IMR-90 (cell line): ENCODE data around the gene RBPJL. TPM values are rescaled to one million over a fixed set of nuclear protein-coding genes. Genes with fewer than 3 reads are reported as not detected.

Source experiments
- ATAC-seq: fragments of 200-7000 bp; cut with Tn5 transposase; 2 replicates; pipeline ENCODE4 v1.9.1; 2020; ENCODE audit warnings: low read depth, mild to moderate bottlenecking, moderate library complexity
- BruUV-seq: library from RNA; stranded (reverse); fragments of 400-500 nt; replicated peaks from 2 replicates; lab custom pipeline; 2021; lab: Mats Ljungman, UMichigan
- CTCF ChIA-PET: fragments of 300-600 bp; formaldehyde crosslinking; extraction: SDS; loops from one replicate; lab custom pipeline; 2021; ENCODE audit warnings: antibody characterized with exemption; lab: Yijun Ruan, JAX
- POLR2A ChIA-PET: fragments of 300-600 bp; sonication (Branson Sonifier 250); formaldehyde crosslinking; loops from one replicate; lab custom pipeline; 2022; ENCODE audit warnings: antibody characterized with exemption; ENCODE audit not compliant: unreplicated experiment; lab: Charles Lee
- DNase-seq: peaks from one replicate; pipeline ENCODE4 v3.0.0; 2013
- H2AFZ ChIP-seq: replicated peaks from 2 replicates; pipeline ENCODE3; 2013; ENCODE audit warnings: low read length, mild to moderate bottlenecking; ENCODE audit not compliant: poor library complexity
- H2AK5ac ChIP-seq: 2 replicates; pipeline ENCODE4 v1.6.1; 2013; ENCODE audit warnings: low read depth, low read length, inconsistent platforms
- H2AK9ac ChIP-seq: replicated peaks from 2 replicates; pipeline ENCODE3; 2013; ENCODE audit warnings: mild to moderate bottlenecking, low read depth, low read length, moderate library complexity; ENCODE audit not compliant: poor library complexity
- H2BK120ac ChIP-seq: 2 replicates; pipeline ENCODE4 v1.6.1; 2013; ENCODE audit warnings: low read depth, low read length, inconsistent platforms
- H2BK15ac ChIP-seq: 3 replicates; pipeline ENCODE4 v1.6.1; 2013; ENCODE audit warnings: low read depth, low read length, inconsistent platforms
- H2BK20ac ChIP-seq: 2 replicates; pipeline ENCODE4 v1.6.1; 2013; ENCODE audit warnings: low read depth, mild to moderate bottlenecking, inconsistent platforms, low read length, moderate library complexity
- H2BK5ac ChIP-seq: 2 replicates; pipeline ENCODE4 v1.6.1; 2013; ENCODE audit warnings: mild to moderate bottlenecking, low read depth, low read length, inconsistent platforms; ENCODE audit not compliant: poor library complexity, severe bottlenecking
- H3K14ac ChIP-seq: replicated peaks from 2 replicates; pipeline ENCODE4 v1.6.1; 2013; ENCODE audit warnings: low read depth, low read length, inconsistent platforms
- H3K18ac ChIP-seq: 2 replicates; pipeline ENCODE4 v1.6.1; 2013; ENCODE audit warnings: low read depth, low read length, control low read depth
- H3K23ac ChIP-seq: 2 replicates; pipeline ENCODE4 v1.6.1; 2013; ENCODE audit warnings: low read depth, low read length, inconsistent platforms
- H3K27ac ChIP-seq: 2 replicates; pipeline ENCODE4 v1.5.1; 2013; ENCODE audit warnings: mild to moderate bottlenecking, control low read depth, low read length; ENCODE audit not compliant: insufficient read depth
- H3K27me3 ChIP-seq: 2 replicates; pipeline ENCODE4 v1.6.1; 2013; ENCODE audit warnings: low read length; ENCODE audit not compliant: control insufficient read depth, insufficient read depth
- H3K36me3 ChIP-seq: 2 replicates; pipeline ENCODE4 v1.6.1; 2013; ENCODE audit warnings: low read length, mixed read lengths; ENCODE audit not compliant: control insufficient read depth, insufficient read depth
- H3K4ac ChIP-seq: 2 replicates; pipeline ENCODE4 v1.6.1; 2013; ENCODE audit warnings: low read depth, low read length, inconsistent platforms
- H3K4me1 ChIP-seq: 2 replicates; pipeline ENCODE4 v1.6.1; 2013; ENCODE audit warnings: low read length, mixed read lengths; ENCODE audit not compliant: control insufficient read depth, insufficient read depth
- H3K4me2 ChIP-seq: 2 replicates; pipeline ENCODE4 v1.6.1; 2013; ENCODE audit warnings: low read depth, mild to moderate bottlenecking, control low read depth, low read length, moderate library complexity
- H3K4me3 ChIP-seq: 2 replicates; pipeline ENCODE4 v1.5.1; 2013; ENCODE audit warnings: low read depth, mild to moderate bottlenecking, control low read depth, low read length, moderate library complexity; ENCODE audit not compliant: insufficient read depth
- H3K56ac ChIP-seq: 2 replicates; pipeline ENCODE4 v1.6.1; 2013; ENCODE audit warnings: low read length, inconsistent platforms; ENCODE audit not compliant: insufficient read depth; ENCODE audit errors: extremely low read depth
- H3K79me1 ChIP-seq, 2 experiments: 2 replicates each; pipeline ENCODE4 v1.6.1; 2013; ENCODE audit warnings: low read length in 2 of 2, inconsistent platforms in 1 of 2, low read depth in 1 of 2
- H3K9ac ChIP-seq: 2 replicates; pipeline ENCODE4 v1.6.1; 2013; ENCODE audit warnings: low read depth, low read length, control low read depth
- H3K9me1 ChIP-seq: 2 replicates; pipeline ENCODE4 v1.6.1; 2013; ENCODE audit warnings: low read length, inconsistent platforms; ENCODE audit not compliant: insufficient read depth
- H3K9me3 ChIP-seq: 2 replicates; pipeline ENCODE4 v1.6.1; 2013; ENCODE audit warnings: low read length; ENCODE audit not compliant: control insufficient read depth, insufficient read depth
- H4K20me1 ChIP-seq: 2 replicates; pipeline ENCODE4 v1.6.1; 2013; ENCODE audit warnings: low read length, inconsistent platforms; ENCODE audit not compliant: insufficient read depth
- H4K5ac ChIP-seq: 2 replicates; pipeline ENCODE4 v1.6.1; 2013; ENCODE audit warnings: mild to moderate bottlenecking, low read depth, low read length, control low read depth
- H4K8ac ChIP-seq, 2 experiments: 2 replicates each; pipeline ENCODE4 v1.6.1; 2013; ENCODE audit warnings: low read depth in 2 of 2, low read length in 2 of 2, control low read depth in 1 of 2, inconsistent platforms in 1 of 2
- H4K91ac ChIP-seq: 2 replicates; pipeline ENCODE4 v1.6.1; 2013; ENCODE audit warnings: low read depth, low read length, inconsistent platforms; ENCODE audit not compliant: insufficient read depth
- BHLHE40 ChIP-seq: fragments of 150-350 bp; IDR thresholded peaks from 2 replicates; pipeline ENCODE4 v1.6.1; 2016; ENCODE audit warnings: mild to moderate bottlenecking, low read depth, low read length
- CEBPB ChIP-seq: IDR thresholded peaks from 2 replicates; pipeline ENCODE4 v1.6.1; 2012; ENCODE audit warnings: low read depth, low read length, improper control_type of control experiment
- CHD1 ChIP-seq: IDR thresholded peaks from 2 replicates; pipeline ENCODE4 v1.6.1; 2012; ENCODE audit warnings: low read depth, low read length, improper control_type of control experiment
- ELK1 ChIP-seq: fragments of 150-350 bp; IDR thresholded peaks from 2 replicates; pipeline ENCODE4 v1.6.1; 2016; ENCODE audit warnings: low read depth, mild to moderate bottlenecking, low read length, moderate library complexity, borderline replicate concordance
- FOS ChIP-seq: fragments of 150-350 bp; IDR thresholded peaks from 2 replicates; pipeline ENCODE4 v1.6.1; 2016; ENCODE audit warnings: low read depth, low read length
- MAFK ChIP-seq: IDR thresholded peaks from 2 replicates; pipeline ENCODE4 v1.6.1; 2012; ENCODE audit warnings: low read depth, low read length, improper control_type of control experiment
- MAZ ChIP-seq: IDR thresholded peaks from 2 replicates; pipeline ENCODE4 v1.6.1; 2012; ENCODE audit warnings: low read depth, mild to moderate bottlenecking, low read length, improper control_type of control experiment, moderate library complexity, borderline replicate concordance
- MXI1 ChIP-seq: IDR thresholded peaks from 2 replicates; pipeline ENCODE4 v1.6.1; 2012; ENCODE audit warnings: low read depth, mild to moderate bottlenecking, low read length, moderate library complexity, borderline replicate concordance
- POLR2A ChIP-seq: IDR thresholded peaks from 2 replicates; pipeline ENCODE4 v1.6.1; 2012; ENCODE audit warnings: mild to moderate bottlenecking, low read depth, low read length
- RAD21 ChIP-seq: IDR thresholded peaks from 2 replicates; pipeline ENCODE4 v1.6.1; 2012; ENCODE audit warnings: low read length, improper control_type of control experiment
- RCOR1 ChIP-seq: IDR thresholded peaks from 2 replicates; pipeline ENCODE4 v1.6.1; 2012; ENCODE audit warnings: mild to moderate bottlenecking, low read length, improper control_type of control experiment; ENCODE audit not compliant: insufficient replicate concordance
- RFX5 ChIP-seq: IDR thresholded peaks from 2 replicates; pipeline ENCODE4 v1.8.0; 2012; ENCODE audit warnings: low read depth, mild to moderate bottlenecking, low read length, moderate library complexity
- SMC3 ChIP-seq: fragments of 150-350 bp; IDR thresholded peaks from 2 replicates; pipeline ENCODE4 v1.6.1; 2016; ENCODE audit warnings: low read depth, mild to moderate bottlenecking, antibody characterized with exemption, low read length, moderate library complexity
- WGBS, 2 experiments: methylation state at CpG; one replicate each; pipeline versions ENCODE4 v1.1.5 to v1.1.7; 2013; ENCODE audit warnings: missing lambda C conversion rate in 2 of 2; ENCODE audit not compliant: insufficient read length in 1 of 2; ENCODE audit errors: extremely low coverage in 2 of 2; 5-methylcytosine and 5-hydroxymethylcytosine counted together
- dilution Hi-C: fragments of 300-500 bp; cut with HindIII; formaldehyde crosslinking; loops from one replicate; pipeline ENCODE4 v1.14.3; 2018; ENCODE audit warnings: low sequenced_read_pairs; ENCODE audit not compliant: unreplicated experiment
- in situ Hi-C: fragments of 300-500 bp; cut with MboI; formaldehyde crosslinking; loops from 3 replicates; pipeline ENCODE4 v1.14.3; 2019; ENCODE audit warnings: low sequenced_read_pairs, inconsistent platforms, mixed read lengths
- intact Hi-C: fragments of 100-400 bp; cut with micrococcal nuclease; formaldehyde crosslinking; loops from 2 replicates; pipeline ENCODE4 v1.10.0; 2022
- polyA plus RNA-seq, 3 experiments: library from polyadenylated mRNA; depleted of rRNA; stranded (reverse); fragments of >200 nt; gene quantifications; 2 replicates each; pipeline ENCODE4 v1.2.3, GENCODE V29; 2012; ENCODE audit warnings: low replicate concordance in 1 of 3
- total RNA-seq: library from RNA; depleted of rRNA; stranded (reverse); fragments of >200 nt; gene quantifications from 2 replicates; pipeline ENCODE4 v1.2.3, GENCODE V29; 2012
- TF ChIP-seq, protein P1 (sequence below): conservative IDR thresholded peaks from 2 replicates; pipeline ENCODE4 v1.5.1; 2012; ENCODE audit warnings: mild to moderate bottlenecking, low read depth, low read length, improper control_type of control experiment
- TF ChIP-seq, protein P2 (sequence below): fragments of 150-350 bp; IDR thresholded peaks from 2 replicates; pipeline ENCODE4 v1.6.1; 2017; ENCODE audit warnings: mild to moderate bottlenecking, antibody characterized with exemption, low read length, low read depth

Gene RBPJL
- total and polyA plus RNA-seq, 2 of the 4 experiments (the other 2 are of a cell fraction), result not detected

- no peak overlapping the region for H3K9ac ChIP-seq
- BruUV-seq, result no TSS peak
- TF ChIP-seq MAFK (no peak), POLR2A (no peak), BHLHE40 (no peak), MXI1 (no peak), SMC3 (no peak), RCOR1 (no peak), RAD21 (no peak), RFX5 (no peak), ELK1 (no peak), CEBPB (no peak), CHD1 (no peak), MAZ (no peak), FOS (no peak)
- TF ChIP-seq, protein P1, sequence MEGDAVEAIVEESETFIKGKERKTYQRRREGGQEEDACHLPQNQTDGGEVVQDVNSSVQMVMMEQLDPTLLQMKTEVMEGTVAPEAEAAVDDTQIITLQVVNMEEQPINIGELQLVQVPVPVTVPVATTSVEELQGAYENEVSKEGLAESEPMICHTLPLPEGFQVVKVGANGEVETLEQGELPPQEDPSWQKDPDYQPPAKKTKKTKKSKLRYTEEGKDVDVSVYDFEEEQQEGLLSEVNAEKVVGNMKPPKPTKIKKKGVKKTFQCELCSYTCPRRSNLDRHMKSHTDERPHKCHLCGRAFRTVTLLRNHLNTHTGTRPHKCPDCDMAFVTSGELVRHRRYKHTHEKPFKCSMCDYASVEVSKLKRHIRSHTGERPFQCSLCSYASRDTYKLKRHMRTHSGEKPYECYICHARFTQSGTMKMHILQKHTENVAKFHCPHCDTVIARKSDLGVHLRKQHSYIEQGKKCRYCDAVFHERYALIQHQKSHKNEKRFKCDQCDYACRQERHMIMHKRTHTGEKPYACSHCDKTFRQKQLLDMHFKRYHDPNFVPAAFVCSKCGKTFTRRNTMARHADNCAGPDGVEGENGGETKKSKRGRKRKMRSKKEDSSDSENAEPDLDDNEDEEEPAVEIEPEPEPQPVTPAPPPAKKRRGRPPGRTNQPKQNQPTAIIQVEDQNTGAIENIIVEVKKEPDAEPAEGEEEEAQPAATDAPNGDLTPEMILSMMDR, result no peak
- TF ChIP-seq, protein P2, sequence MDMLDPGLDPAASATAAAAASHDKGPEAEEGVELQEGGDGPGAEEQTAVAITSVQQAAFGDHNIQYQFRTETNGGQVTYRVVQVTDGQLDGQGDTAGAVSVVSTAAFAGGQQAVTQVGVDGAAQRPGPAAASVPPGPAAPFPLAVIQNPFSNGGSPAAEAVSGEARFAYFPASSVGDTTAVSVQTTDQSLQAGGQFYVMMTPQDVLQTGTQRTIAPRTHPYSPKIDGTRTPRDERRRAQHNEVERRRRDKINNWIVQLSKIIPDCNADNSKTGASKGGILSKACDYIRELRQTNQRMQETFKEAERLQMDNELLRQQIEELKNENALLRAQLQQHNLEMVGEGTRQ, result no peak
- H3K18ac ChIP-seq, result no peak overlapping the region
- no peak overlapping the region for H4K8ac ChIP-seq
- no peaks in the 10 kb centered on the region for H4K20me1 ChIP-seq
- H2AFZ ChIP-seq, result no peak overlapping the region
- H2AK5ac ChIP-seq, result no peak overlapping the region
- in situ Hi-C loops (no loop called here), intact Hi-C loops (no loop called here), dilution Hi-C loops (no loop called here)
- H2BK15ac ChIP-seq, result no peak overlapping the region
- H3K4me1 ChIP-seq, result no peaks in the 10 kb centered on the region
- DNase-seq (no peak), ATAC-seq (no peak)
- WGBS, 2 experiments, result no CpG with 5 or more reads among the region's 3 CpGs
- no peak overlapping the region for H3K4me3 ChIP-seq
- no peaks in the 10 kb centered on the region for H3K9me1 ChIP-seq
- no peak overlapping the region for H4K91ac ChIP-seq
- H2BK120ac ChIP-seq, result no peak overlapping the region
- POLR2A ChIA-PET, result no interaction called here
- no peak overlapping the region for H3K56ac ChIP-seq
- H2BK5ac ChIP-seq, result no peak overlapping the region
- H2AK9ac ChIP-seq, result no peak overlapping the region
- H3K9me3 ChIP-seq, result no peaks in the 10 kb centered on the region
- no peak overlapping the region for H3K27ac ChIP-seq
- no peak overlapping the region for H3K4me2 ChIP-seq
- no peak overlapping the region for H3K14ac ChIP-seq
- CTCF ChIA-PET, result no interaction called here
- no peak overlapping the region for H3K4ac ChIP-seq
- no peaks in the 10 kb centered on the region for H3K36me3 ChIP-seq
- no peak overlapping the region for H4K5ac ChIP-seq
- H2BK20ac ChIP-seq, result no peak overlapping the region
- peaks cover 4% of the 10 kb centered on the region for H3K27me3 ChIP-seq
- no peak overlapping the region for H3K23ac ChIP-seq
- no peaks in the 10 kb centered on the region for H3K79me1 ChIP-seq
Observed at GRCh38 chr20:45268531-45268930, 38.1 kb upstream of the RBPJL start.
